Neuronal stem cell (in vitro differentiated cells): Measurements from ENCODE around the gene CACNB1.

ENCODE experiments used
- DNase-seq: peaks from one replicate; pipeline ENCODE4 v3.0.0-alpha.2; 2013; ENCODE audit warnings: low spot score
- H2AFZ ChIP-seq: one replicate; pipeline ENCODE4 v1.6.1; 2013; ENCODE audit warnings: mild to moderate bottlenecking, low read length, inconsistent platforms
- H2AK5ac ChIP-seq: 2 replicates; pipeline ENCODE4 v1.6.1; 2013; ENCODE audit warnings: low read depth, mild to moderate bottlenecking, inconsistent platforms, low read length, moderate library complexity, mixed read lengths
- H2BK120ac ChIP-seq: 2 replicates; pipeline ENCODE4 v1.6.1; 2013; ENCODE audit warnings: low read depth, mild to moderate bottlenecking, inconsistent platforms, low read length, moderate library complexity, mixed read lengths
- H2BK12ac ChIP-seq: one replicate; pipeline ENCODE4 v1.6.1; 2013; ENCODE audit warnings: low read length, inconsistent platforms
- H2BK15ac ChIP-seq: 2 replicates; pipeline ENCODE4 v1.6.1; 2013; ENCODE audit warnings: mild to moderate bottlenecking, low read length, inconsistent platforms, mixed read lengths
- H2BK5ac ChIP-seq: one replicate; pipeline ENCODE4 v1.6.1; 2013; ENCODE audit warnings: inconsistent platforms, mild to moderate bottlenecking, low read length, moderate library complexity
- H3K14ac ChIP-seq: one replicate; pipeline ENCODE4 v1.6.1; 2013; ENCODE audit warnings: low read length, inconsistent platforms
- H3K18ac ChIP-seq: 2 replicates; pipeline ENCODE4 v1.6.1; 2013; ENCODE audit warnings: low read length, inconsistent platforms
- H3K23ac ChIP-seq: 2 replicates; pipeline ENCODE4 v1.6.1; 2013; ENCODE audit warnings: low read depth, mild to moderate bottlenecking, mixed read lengths, low read length, inconsistent platforms; ENCODE audit not compliant: poor library complexity
- H3K27ac ChIP-seq: replicated peaks from 3 replicates; pipeline ENCODE4 v1.5.1; 2013; ENCODE audit warnings: low read length, inconsistent platforms
- H3K27me3 ChIP-seq, 3 experiments: 2 replicates each; pipeline ENCODE4 v1.6.1; 2013; ENCODE audit warnings: low read length in 3 of 3, mild to moderate bottlenecking in 2 of 3, inconsistent platforms in 1 of 3, low read depth in 1 of 3, mixed read lengths in 1 of 3, moderate library complexity in 1 of 3; ENCODE audit not compliant: control insufficient read depth in 3 of 3, insufficient read depth in 3 of 3
- H3K36me3 ChIP-seq, 2 donors: replicated peaks in 1 of 2; 2 replicates each; pipeline ENCODE4 v1.6.1; 2013; ENCODE audit warnings: low read length in 2 of 2; ENCODE audit not compliant: control insufficient read depth in 2 of 2, insufficient read depth in 2 of 2
- H3K4ac ChIP-seq: 2 replicates; pipeline ENCODE4 v1.6.1; 2013; ENCODE audit warnings: inconsistent platforms, mild to moderate bottlenecking, low read length, moderate library complexity
- H3K4me1 ChIP-seq, 2 donors: 1 replicate in 1 of 2; 2 replicates in 1 of 2; pipeline ENCODE4 v1.6.1; 2013; ENCODE audit warnings: low read length in 2 of 2, low read depth in 1 of 2; ENCODE audit not compliant: control insufficient read depth in 2 of 2, insufficient read depth in 1 of 2
- H3K4me2 ChIP-seq: one replicate; pipeline ENCODE4 v1.6.1; 2013; ENCODE audit warnings: mild to moderate bottlenecking, low read length, inconsistent platforms; ENCODE audit not compliant: insufficient read depth, poor library complexity, severe bottlenecking
- H3K4me3 ChIP-seq, 2 donors: 2 replicates each; pipeline ENCODE4 v1.5.1; 2013; ENCODE audit warnings: low read length in 2 of 2, mild to moderate bottlenecking in 2 of 2, inconsistent platforms in 1 of 2, moderate library complexity in 1 of 2
- H3K79me1 ChIP-seq: one replicate; pipeline ENCODE4 v1.6.1; 2013; ENCODE audit warnings: low read depth, mild to moderate bottlenecking, inconsistent platforms, low read length, moderate library complexity
- H3K9ac ChIP-seq: one replicate; pipeline ENCODE4 v1.6.1; 2013; ENCODE audit warnings: mild to moderate bottlenecking, low read depth, low read length, inconsistent platforms; ENCODE audit not compliant: poor library complexity
- H3K9me3 ChIP-seq, 2 donors: replicated peaks in 1 of 2; 2 replicates each; pipeline versions ENCODE3 to v1.6.1; 2013; ENCODE audit warnings: low read length in 2 of 2, mild to moderate bottlenecking in 2 of 2, inconsistent platforms in 1 of 2, low read depth in 1 of 2, mixed read lengths in 1 of 2, moderate library complexity in 1 of 2; ENCODE audit not compliant: control insufficient read depth in 2 of 2, insufficient read depth in 1 of 2
- H4K8ac ChIP-seq: one replicate; pipeline ENCODE4 v1.6.1; 2013; ENCODE audit warnings: low read depth, mild to moderate bottlenecking, inconsistent platforms, low read length, moderate library complexity
- H4K91ac ChIP-seq: one replicate; pipeline ENCODE4 v1.6.1; 2013; ENCODE audit warnings: low read length, low read depth, mild to moderate bottlenecking, inconsistent platforms; ENCODE audit not compliant: poor library complexity
- WGBS, 2 donors: extraction: QIAGEN DNeasy Blood & Tissue Kit; methylation state at CpG; one replicate each; pipeline ENCODE4 v1.1.7; 2013; ENCODE audit warnings: missing lambda C conversion rate in 2 of 2, mixed read lengths in 1 of 2; ENCODE audit not compliant: insufficient read length in 2 of 2, insufficient replicate concordance in 1 of 2; ENCODE audit errors: extremely low coverage in 2 of 2; 5-methylcytosine and 5-hydroxymethylcytosine counted together

The CACNB1 gene

DNA sequence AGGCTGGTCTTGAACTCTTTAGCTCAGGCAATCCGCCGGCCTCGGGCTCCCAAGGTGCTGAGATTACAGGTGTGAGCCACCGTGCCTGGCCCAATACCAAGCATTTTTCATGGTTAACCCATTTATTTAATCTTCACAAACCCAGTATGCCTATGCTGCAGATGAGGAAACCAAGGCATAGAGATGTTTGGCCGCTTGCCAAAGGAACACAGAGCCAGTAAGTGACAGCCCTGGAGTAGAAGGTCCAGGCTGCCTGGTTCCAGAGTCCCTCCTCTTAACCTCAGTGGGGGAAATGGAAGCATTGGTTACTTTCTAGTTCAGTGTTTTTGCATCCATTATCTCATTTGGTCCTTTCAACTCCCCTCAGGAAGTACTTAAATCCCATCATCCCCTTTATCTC, 16.2 kb downstream of the CACNB1 start:
- H3K27me3 ChIP-seq: no peaks in the 10 kb centered on the region
- H4K8ac ChIP-seq: no peak overlapping the region
- H2BK120ac ChIP-seq: no peak overlapping the region
- no peak overlapping the region for H3K23ac ChIP-seq
- H3K4me3 ChIP-seq: no peak overlapping the region
- no peak overlapping the region for H3K18ac ChIP-seq
- H3K79me1 ChIP-seq: no peaks in the 10 kb centered on the region
- no peak overlapping the region for H3K14ac ChIP-seq
- H4K91ac ChIP-seq: no peak overlapping the region
- H3K36me3 ChIP-seq: peaks cover 35 to 84% of the 10 kb centered on the region in 2 donors
- no peak overlapping the region for H3K27ac ChIP-seq
- no peak overlapping the region for H2AFZ ChIP-seq
- no peaks in the 10 kb centered on the region for H3K9me3 ChIP-seq
- H3K4me1 ChIP-seq: no peaks in the 10 kb centered on the region
- no peak overlapping the region for H2BK12ac ChIP-seq
- no peak overlapping the region for H3K9ac ChIP-seq
- H3K4me2 ChIP-seq: no peak overlapping the region
- no peak overlapping the region for H2BK5ac ChIP-seq
- no CpG with 5 or more reads among the region's 5 CpGs for WGBS, 2 donors
- no peak overlapping the region for H2AK5ac ChIP-seq
- DNase-seq: no peak
- no peak overlapping the region for H2BK15ac ChIP-seq
- H3K4ac ChIP-seq: no peak overlapping the region

DNA sequence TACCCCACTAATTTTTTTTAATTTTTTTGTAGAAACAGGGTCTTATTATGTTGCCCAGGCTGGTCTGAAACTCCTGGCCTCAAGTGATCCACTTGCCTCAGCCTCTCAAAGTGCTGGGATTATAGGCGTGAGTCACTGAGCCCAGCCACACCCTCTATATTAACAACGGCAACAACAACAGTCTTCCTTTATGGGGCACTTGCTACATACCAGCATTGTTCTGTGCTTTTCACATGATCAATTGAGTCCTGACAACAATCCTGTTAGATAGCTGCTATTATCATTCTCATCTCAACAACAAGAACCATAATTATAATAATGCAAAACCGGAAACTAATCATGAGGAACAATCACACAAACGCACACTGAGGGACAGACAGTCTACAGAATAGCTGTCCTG, 18.9 kb downstream of the CACNB1 start:
- no peak overlapping the region for H3K27ac ChIP-seq
- no peaks in the 10 kb centered on the region for H3K9me3 ChIP-seq

DNA sequence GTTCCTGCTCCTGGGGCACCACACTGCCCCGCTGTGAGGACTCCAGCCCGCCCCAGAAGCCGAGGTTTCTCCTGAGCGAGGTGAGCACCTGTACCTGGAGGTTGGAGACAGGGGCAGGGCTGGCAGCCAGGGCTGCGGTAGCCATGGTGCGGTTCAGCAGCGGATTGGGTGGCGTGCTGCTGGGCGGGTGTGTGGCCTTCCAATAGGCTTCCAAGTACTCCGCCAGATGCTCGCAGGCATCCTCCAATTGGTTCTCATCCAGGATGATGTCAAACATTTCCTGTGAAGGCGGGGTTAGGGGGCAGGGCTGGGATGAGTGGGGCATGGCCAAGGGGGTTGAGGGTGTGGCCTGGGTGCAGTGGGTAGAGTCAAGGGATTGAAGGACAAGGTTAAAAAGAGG, 20.2 kb downstream of the CACNB1 start:
- DNase-seq: no peak

More for the DNA sequence above, 18.9 kb downstream of the CACNB1 start:
- peaks cover 0 to 4% of the 10 kb centered on the region in 2 donors for H3K4me1 ChIP-seq
- peaks cover 16 to 61% of the 10 kb centered on the region in 2 donors for H3K36me3 ChIP-seq
- WGBS, 2 donors: no CpG with 5 or more reads among the region's 4 CpGs
- H3K4me3 ChIP-seq: no peak overlapping the region
- H3K14ac ChIP-seq: no peak overlapping the region
- H3K9ac ChIP-seq: no peak overlapping the region
- H3K4me2 ChIP-seq: no peak overlapping the region
- H2BK120ac ChIP-seq: no peak overlapping the region
- no peaks in the 10 kb centered on the region for H3K27me3 ChIP-seq
- H4K91ac ChIP-seq: no peak overlapping the region
- no peak overlapping the region for H2AK5ac ChIP-seq
- no peak overlapping the region for H4K8ac ChIP-seq
- no peak overlapping the region for H2BK15ac ChIP-seq
- no peaks in the 10 kb centered on the region for H3K79me1 ChIP-seq
- H2BK5ac ChIP-seq: no peak overlapping the region
- H3K23ac ChIP-seq: no peak overlapping the region
- H3K4ac ChIP-seq: no peak overlapping the region
- H2BK12ac ChIP-seq: no peak overlapping the region
- DNase-seq: no peak
- H2AFZ ChIP-seq: no peak overlapping the region
- no peak overlapping the region for H3K18ac ChIP-seq

DNA sequence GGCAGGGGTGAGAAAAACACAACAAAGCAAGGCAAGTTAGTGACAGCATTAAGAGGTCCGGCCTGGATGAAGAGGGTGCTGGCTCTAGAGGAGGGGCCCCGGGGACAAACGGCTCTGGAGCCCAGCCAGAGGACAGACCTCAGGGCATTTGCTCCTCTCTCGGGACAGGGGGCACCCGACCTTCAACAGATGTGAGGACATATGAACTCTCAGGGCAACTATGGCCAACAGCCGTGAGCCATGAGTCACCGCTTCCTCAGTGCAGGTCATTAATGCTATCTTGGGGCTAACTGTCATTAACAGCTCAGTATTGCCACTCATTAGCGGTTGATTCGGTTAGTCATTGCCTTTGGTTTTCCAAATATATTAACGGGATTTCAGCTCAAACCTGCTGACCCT, 21.8 kb downstream of the CACNB1 start:
- H4K91ac ChIP-seq: no peak overlapping the region
- WGBS, 2 donors: no CpG with 5 or more reads among the region's 10 CpGs
- H3K27me3 ChIP-seq: no peaks in the 10 kb centered on the region

More for the DNA sequence above, 20.2 kb downstream of the CACNB1 start:
- H3K36me3 ChIP-seq: peaks cover 12 to 51% of the 10 kb centered on the region in 2 donors
- peaks cover 0 to 8% of the 10 kb centered on the region in 2 donors for H3K4me1 ChIP-seq
- H2AK5ac ChIP-seq: no peak overlapping the region
- H3K9me3 ChIP-seq: no peaks in the 10 kb centered on the region
- H4K8ac ChIP-seq: no peak overlapping the region
- H2BK12ac ChIP-seq: no peak overlapping the region
- no peak overlapping the region for H3K23ac ChIP-seq
- no peak overlapping the region for H2BK120ac ChIP-seq
- no peak overlapping the region for H3K4me2 ChIP-seq
- H2BK5ac ChIP-seq: no peak overlapping the region
- no peak overlapping the region for H3K14ac ChIP-seq
- H3K4me3 ChIP-seq: no peak overlapping the region
- no peak overlapping the region for H2BK15ac ChIP-seq
- H3K79me1 ChIP-seq: no peaks in the 10 kb centered on the region
- H4K91ac ChIP-seq: no peak overlapping the region
- H3K27me3 ChIP-seq: no peaks in the 10 kb centered on the region
- no peak overlapping the region for H3K9ac ChIP-seq
- WGBS, 2 donors: no CpG with 5 or more reads among the region's 12 CpGs
- no peak overlapping the region for H3K4ac ChIP-seq
- no peak overlapping the region for H2AFZ ChIP-seq
- no peak overlapping the region for H3K27ac ChIP-seq
- H3K18ac ChIP-seq: no peak overlapping the region

More for the DNA sequence above, 21.8 kb downstream of the CACNB1 start:
- Histone ChIP-seq H3K4me2 (no peak overlapping the region), H2AFZ (no peak overlapping the region), H3K4me1 (peaks cover 0 to 9% of the 10 kb centered on the region in 2 donors), H3K23ac (no peak overlapping the region), H2BK5ac (no peak overlapping the region), H3K18ac (no peak overlapping the region), H3K36me3 (peaks cover 8 to 38% of the 10 kb centered on the region in 2 donors), H3K14ac (no peak overlapping the region), H3K27ac (no peak overlapping the region), H2AK5ac (no peak overlapping the region), H4K8ac (no peak overlapping the region), H3K9ac (no peak overlapping the region), H2BK120ac (no peak overlapping the region), H3K9me3 (no peaks in the 10 kb centered on the region), H2BK15ac (no peak overlapping the region), H2BK12ac (no peak overlapping the region), H3K4me3 (no peak overlapping the region), H3K79me1 (no peaks in the 10 kb centered on the region), H3K4ac (no peak overlapping the region)
- DNase-seq: no peak
